HepG2 (cell line): ENCODE results near the gene SPATA25. TPM values are rescaled to one million over a fixed set of nuclear protein-coding genes. Genes with fewer than 3 reads are reported as not detected.
A peak's percentile ranks its signal among the peaks of the same experiment; 100 is the strongest.

Experiments
- CREM ChIP-seq, 2 experiments: sonication (generic) in 1 of 2; formaldehyde crosslinking in 1 of 2; IDR thresholded peaks; 2 replicates each; pipeline versions ENCODE4 v1.4.0 to v1.6.1; 2016 to 2020; ENCODE audit warnings: antibody characterized with exemption in 1 of 2, mild to moderate bottlenecking in 1 of 2, missing genetic modification reagents in 1 of 2
- FOXJ3 ChIP-seq: sonication (generic); formaldehyde crosslinking; IDR thresholded peaks from 2 replicates; pipeline ENCODE4 v1.4.0; 2020; ENCODE audit warnings: missing genetic modification reagents, mild to moderate bottlenecking, borderline replicate concordance
- FOXK1 ChIP-seq: sonication (generic); formaldehyde crosslinking; IDR thresholded peaks from 2 replicates; pipeline ENCODE4 v1.4.0; 2020; ENCODE audit warnings: low read depth, missing genetic modification reagents, borderline replicate concordance
- ISX ChIP-seq: sonication (generic); formaldehyde crosslinking; conservative IDR thresholded peaks from 2 replicates; pipeline ENCODE4 v1.5.0; 2020; ENCODE audit warnings: missing genetic modification reagents
- RFX1 ChIP-seq: fragments of 450-650 bp; IDR thresholded peaks from 2 replicates; pipeline ENCODE4 v1.6.1; 2017
- ZBTB40 ChIP-seq, 2 experiments: fragments of 450-650 bp in 1 of 2; sonication (generic) in 1 of 2; formaldehyde crosslinking in 1 of 2; IDR thresholded peaks; 2 replicates each; pipeline versions ENCODE4 v1.6.1 to v1.8.0; 2016 to 2022; ENCODE audit warnings: antibody characterized with exemption in 1 of 2, mild to moderate bottlenecking in 1 of 2, missing genetic modification reagents in 1 of 2
- ZFP36L1 ChIP-seq: sonication (generic); formaldehyde crosslinking; IDR thresholded peaks from 2 replicates; pipeline ENCODE4 v1.8.0; 2022; ENCODE audit warnings: mild to moderate bottlenecking, missing genetic modification reagents, moderate library complexity
- ZNF264 ChIP-seq: sonication (generic); formaldehyde crosslinking; IDR thresholded peaks from 2 replicates; pipeline ENCODE4 v1.4.0; 2020; ENCODE audit warnings: missing genetic modification reagents
- ZNF460 ChIP-seq: sonication (generic); formaldehyde crosslinking; IDR thresholded peaks from 2 replicates; pipeline ENCODE4 v1.5.1; 2020; ENCODE audit warnings: missing genetic modification reagents, mild to moderate bottlenecking, borderline replicate concordance
- ZNF503 ChIP-seq: sonication (generic); formaldehyde crosslinking; IDR thresholded peaks from 2 replicates; pipeline ENCODE4 v1.4.0; 2020; ENCODE audit warnings: missing genetic modification reagents
- ZNF546 ChIP-seq: sonication (generic); formaldehyde crosslinking; conservative IDR thresholded peaks from 2 replicates; pipeline ENCODE4 v1.8.1; 2023; ENCODE audit warnings: mild to moderate bottlenecking, missing genetic modification reagents
- ZNF616 ChIP-seq: sonication (generic); formaldehyde crosslinking; IDR thresholded peaks from 2 replicates; pipeline ENCODE4 v1.5.0; 2020; ENCODE audit warnings: low read depth, mild to moderate bottlenecking, missing genetic modification reagents
- ZNF766 ChIP-seq: sonication (generic); formaldehyde crosslinking; IDR thresholded peaks from 2 replicates; pipeline ENCODE4 v1.5.0; 2020; ENCODE audit warnings: missing genetic modification reagents, borderline replicate concordance
- ZNF776 ChIP-seq: sonication (generic); formaldehyde crosslinking; IDR thresholded peaks from 2 replicates; pipeline ENCODE4 v1.4.0; 2020; ENCODE audit warnings: mild to moderate bottlenecking, missing genetic modification reagents
- ZNF792 ChIP-seq: IDR thresholded peaks from 2 replicates; pipeline ENCODE4 v1.6.1; 2016
- polyA plus RNA-seq, 8 experiments: library from polyadenylated mRNA; depleted of rRNA in 3 of 8; stranded (reverse) in 7 of 8; unstranded in 1 of 8; fragments of >200 nt; fragmentation: Illumina TruSeq in 4 of 8; extraction: Trizol in 4 of 8; gene quantifications; 2 replicates each; pipeline versions ENCODE4 v1.2.1 to v1.2.3, GENCODE V29; 2011 to 2016; ENCODE audit warnings: low read depth in 4 of 8, missing spikeins in 1 of 8, mixed read lengths in 1 of 8; ENCODE audit not compliant: insufficient read depth in 1 of 8
- total RNA-seq, 5 experiments: library from RNA; depleted of rRNA; stranded (reverse); fragments of >200 nt; fragmentation: Illumina TruSeq; extraction: Trizol; gene quantifications; 2 replicates each; pipeline ENCODE4 v1.2.3, GENCODE V29; 2016; ENCODE audit warnings: low read depth in 1 of 5
- TF ChIP-seq, protein P1 (sequence below): sonication (generic); formaldehyde crosslinking; IDR thresholded peaks from 2 replicates; pipeline ENCODE4 v1.5.0; 2020; ENCODE audit warnings: missing genetic modification reagents, mild to moderate bottlenecking, borderline replicate concordance

The SPATA25 gene
- total and polyA plus RNA-seq, 2 of the 13 experiments (the other 11 are each of a cell fraction or from before 2014, with no cell fraction given) = 4.8 to 7.6 TPM

DNA sequence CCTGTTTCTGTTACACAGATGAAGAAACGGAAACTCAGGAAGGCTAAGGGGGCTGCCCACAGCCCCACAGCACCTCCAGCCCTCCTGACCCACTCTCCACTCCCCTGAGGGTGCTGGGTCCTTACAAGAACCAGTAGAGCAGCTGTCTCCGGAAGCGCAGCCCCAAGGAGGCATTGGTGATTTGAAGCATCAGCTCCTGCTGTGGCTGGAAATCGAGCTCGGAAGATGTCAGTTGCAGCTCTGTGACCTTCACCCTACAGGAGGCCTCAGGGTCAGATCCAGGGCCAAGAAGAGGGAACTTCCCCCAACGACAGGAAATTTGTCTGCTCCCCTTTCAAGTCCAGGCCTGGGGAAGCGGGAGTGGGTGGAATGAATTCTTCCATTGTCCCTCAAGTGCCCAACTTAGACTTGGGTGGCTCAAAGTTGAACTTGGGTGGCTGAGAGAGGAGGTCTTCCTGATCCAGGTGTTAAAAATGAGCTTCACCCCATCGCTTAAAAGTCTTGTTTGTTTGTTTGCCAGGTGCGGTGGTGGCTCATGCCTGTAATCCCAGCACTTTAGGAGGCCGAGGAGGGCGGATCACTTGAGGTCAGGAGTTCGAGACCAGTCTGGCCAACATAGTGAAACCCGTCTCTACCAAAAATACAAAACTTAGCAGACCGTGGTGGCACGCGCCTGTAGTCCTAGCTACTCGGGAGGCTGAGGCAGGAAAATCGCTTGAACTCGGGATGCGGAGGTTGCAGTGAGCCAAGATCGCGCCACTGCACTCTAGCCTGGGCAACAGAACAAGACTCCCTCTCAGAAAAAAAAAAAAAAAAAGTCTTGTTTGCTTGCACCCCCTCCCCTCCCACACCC lies 22.6 kb upstream of the SPATA25 start (continued):
- TF ChIP-seq ZBTB40 (IDR thresholded peaks at IDR 0.05) (no peak), ZBTB40 (CRISPR knock-in tag; IDR thresholded peaks at IDR 0.05) (no peak; the same call in 1 of the 2 replicates), ZNF776 (CRISPR knock-in tag) (0 out of 2 replicates have a peak, but pooled peaks have one; percentile 20), ZNF616 (CRISPR knock-in tag) (0 out of 2 replicates have a peak, but pooled peaks have one; percentile 48), ZNF792 (peak; percentile 48; the same call in 1 of the 2 replicates), ZNF546 (CRISPR knock-in tag) (no peak), ZNF264 (CRISPR knock-in tag) (peak; percentile 66; the same call in 1 of the 2 replicates), ZFP36L1 (CRISPR knock-in tag) (peak; percentile 58), ISX (no peak), RFX1 (no peak), ZNF503 (CRISPR knock-in tag) (peak; percentile 69; the same call in 1 of the 2 replicates), FOXJ3 (CRISPR knock-in tag) (no peak), ZNF460 (CRISPR knock-in tag) (peak; percentile 73), FOXK1 (no peak), ZNF766 (CRISPR knock-in tag) (peak; percentile 45; the same call in 1 of the 2 replicates), CREM (IDR thresholded peaks at IDR 0.05) (peak; percentile 35; the same call in 1 of the 2 replicates), CREM (CRISPR knock-in tag; IDR thresholded peaks at IDR 0.05) (no peak)
- TF ChIP-seq, protein P1, sequence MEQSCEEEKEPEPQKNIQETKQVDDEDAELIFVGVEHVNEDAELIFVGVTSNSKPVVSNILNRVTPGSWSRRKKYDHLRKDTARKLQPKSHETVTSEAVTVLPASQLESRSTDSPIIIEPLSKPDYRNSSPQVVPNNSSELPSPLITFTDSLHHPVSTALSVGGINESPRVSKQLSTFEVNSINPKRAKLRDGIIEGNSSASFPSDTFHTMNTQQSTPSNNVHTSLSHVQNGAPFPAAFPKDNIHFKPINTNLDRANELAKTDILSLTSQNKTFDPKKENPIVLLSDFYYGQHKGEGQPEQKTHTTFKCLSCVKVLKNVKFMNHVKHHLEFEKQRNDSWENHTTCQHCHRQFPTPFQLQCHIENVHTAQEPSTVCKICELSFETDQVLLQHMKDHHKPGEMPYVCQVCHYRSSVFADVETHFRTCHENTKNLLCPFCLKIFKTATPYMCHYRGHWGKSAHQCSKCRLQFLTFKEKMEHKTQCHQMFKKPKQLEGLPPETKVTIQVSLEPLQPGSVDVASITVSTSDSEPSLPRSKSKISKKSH = no peak
